Skin epidermis (tissue), 12 donors: ENCODE measurements around the gene CADPS2.

Source experiments
- H3K27ac ChIP-seq, 21 experiments: fragments of 200-600 bp; sonication (generic) in 11 of 21; one replicate each; pipeline ENCODE4 v1.5.0; 2020; ENCODE audit warnings: mild to moderate bottlenecking in 3 of 21, inconsistent platforms in 2 of 21, moderate library complexity in 2 of 21
- H3K4me3 ChIP-seq, 7 experiments: fragments of 200-600 bp; sonication (generic) in 2 of 7; one replicate each; pipeline ENCODE4 v1.5.0; 2020; ENCODE audit warnings: inconsistent platforms in 2 of 7, mild to moderate bottlenecking in 2 of 7, moderate library complexity in 1 of 7

CADPS2 gene

GRCh38 chr7:122790591-122790990 is 95.7 kb downstream of the CADPS2 start:
- no peak overlapping the region for H3K27ac ChIP-seq

GRCh38 chr7:122790132-122790531 is 96.1 kb downstream of the CADPS2 start:
- H3K27ac ChIP-seq, result no peak overlapping the region
- H3K4me3 ChIP-seq, result no peak overlapping the region

More at GRCh38 chr7:122790591-122790990, 95.7 kb downstream of the CADPS2 start:
- no peak overlapping the region for H3K4me3 ChIP-seq

- H3K27ac ChIP-seq, result no peak overlapping the region
- no peak overlapping the region for H3K4me3 ChIP-seq
These were observed 97.1 kb downstream of the CADPS2 start for GRCh38 chr7:122789156-122789555.

GRCh38 chr7:122770686-122771335 is 115.4 kb downstream of the CADPS2 start:
- Histone ChIP-seq H3K4me3 (no peak overlapping the region), H3K27ac (no peak overlapping the region)

- Histone ChIP-seq H3K4me3 (no peak overlapping the region), H3K27ac (no peak overlapping the region)
These were observed 117.4 kb downstream of the CADPS2 start for GRCh38 chr7:122768827-122769226.

GRCh38 chr7:122767339-122767738 is 118.9 kb downstream of the CADPS2 start:
- no peak overlapping the region for H3K4me3 ChIP-seq
- H3K27ac ChIP-seq, result no peak overlapping the region

GRCh38 chr7:122766593-122766992 is 119.7 kb downstream of the CADPS2 start:
- Histone ChIP-seq H3K27ac (no peak overlapping the region), H3K4me3 (no peak overlapping the region)

GRCh38 chr7:122764902-122765301 is 121.4 kb downstream of the CADPS2 start:
- Histone ChIP-seq H3K27ac (no peak overlapping the region), H3K4me3 (no peak overlapping the region)

GRCh38 chr7:122764020-122764419 is 122.2 kb downstream of the CADPS2 start:
- H3K4me3 ChIP-seq, result no peak overlapping the region
- H3K27ac ChIP-seq, result no peak overlapping the region

- Histone ChIP-seq H3K4me3 (no peak overlapping the region), H3K27ac (no peak overlapping the region)
These were observed 124.2 kb downstream of the CADPS2 start for GRCh38 chr7:122762071-122762470.

GRCh38 chr7:122758501-122758900 is 127.8 kb downstream of the CADPS2 start:
- H3K27ac ChIP-seq, result no peak overlapping the region
- no peak overlapping the region for H3K4me3 ChIP-seq

- Histone ChIP-seq H3K27ac (no peak overlapping the region), H3K4me3 (no peak overlapping the region)
These were observed 129.4 kb downstream of the CADPS2 start for GRCh38 chr7:122756860-122757259.

GRCh38 chr7:122755696-122756095 is 130.6 kb downstream of the CADPS2 start:
- H3K4me3 ChIP-seq, result no peak overlapping the region
- H3K27ac ChIP-seq, result no peak overlapping the region

GRCh38 chr7:122752583-122752982 is 133.7 kb downstream of the CADPS2 start:
- no peak overlapping the region for H3K27ac ChIP-seq
- no peak overlapping the region for H3K4me3 ChIP-seq

GRCh38 chr7:122750389-122750788 is 135.9 kb downstream of the CADPS2 start:
- Histone ChIP-seq H3K4me3 (no peak overlapping the region), H3K27ac (no peak overlapping the region)

GRCh38 chr7:122748195-122748594 is 138.1 kb downstream of the CADPS2 start:
- Histone ChIP-seq H3K4me3 (no peak overlapping the region), H3K27ac (no peak overlapping the region)

- no peak overlapping the region for H3K27ac ChIP-seq
These were observed 139.3 kb downstream of the CADPS2 start for GRCh38 chr7:122746948-122747347.

GRCh38 chr7:122743211-122743610 is 143.0 kb downstream of the CADPS2 start:
- Histone ChIP-seq H3K27ac (no peak overlapping the region), H3K4me3 (no peak overlapping the region)

More at GRCh38 chr7:122746948-122747347, 139.3 kb downstream of the CADPS2 start:
- H3K4me3 ChIP-seq, result no peak overlapping the region

GRCh38 chr7:122738947-122739346 is 147.3 kb downstream of the CADPS2 start:
- Histone ChIP-seq H3K27ac (no peak overlapping the region), H3K4me3 (no peak overlapping the region)

- Histone ChIP-seq H3K4me3 (no peak overlapping the region), H3K27ac (no peak overlapping the region)
These were observed 150.1 kb downstream of the CADPS2 start for GRCh38 chr7:122736183-122736582.

- Histone ChIP-seq H3K4me3 (no peak overlapping the region), H3K27ac (no peak overlapping the region)
These were observed 158.5 kb downstream of the CADPS2 start for GRCh38 chr7:122727759-122728158.

- H3K4me3 ChIP-seq, result no peak overlapping the region
- H3K27ac ChIP-seq, result no peak overlapping the region
These were observed 158.9 kb downstream of the CADPS2 start for GRCh38 chr7:122727354-122727753.
